ENCODE results near the gene BBS10. TPM values are rescaled to one million over a fixed set of nuclear protein-coding genes. Genes with fewer than 3 reads are reported as not detected.

The BBS10 gene
- total and polyA plus RNA-seq, 2 donors from 2014 or later, result 5.1 to 10.9 TPM

DNA sequence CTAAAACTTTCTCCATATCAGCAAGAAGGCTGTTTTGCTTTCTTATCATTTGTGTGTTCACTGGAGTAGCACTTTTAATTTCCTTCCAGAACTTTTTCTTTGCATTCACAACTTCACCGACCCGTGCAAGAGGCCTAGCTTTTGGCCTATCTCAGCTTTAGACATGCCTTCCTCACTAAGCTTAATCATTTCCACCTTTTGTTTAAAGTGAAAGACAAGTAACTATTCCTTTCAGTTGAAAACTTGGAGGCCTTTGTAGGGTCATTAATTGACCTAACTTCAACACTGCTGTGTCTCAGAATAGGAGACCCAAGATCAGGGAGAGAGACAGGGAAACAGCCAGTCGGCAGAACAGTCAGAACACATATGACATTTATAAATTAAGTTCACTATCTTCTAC, 39.3 kb downstream of the BBS10 start:
- no peaks in the 10 kb centered on the region for H3K9me3 ChIP-seq (ENCODE audit: control insufficient read depth in 2 of 3, insufficient read depth in 1 of 3, low read length in 3 of 3)
- H3K4me1 ChIP-seq (ENCODE audit: control insufficient read depth in 2 of 3, insufficient read depth in 2 of 3, low read depth in 1 of 3, low read length in 3 of 3), result no peaks in the 10 kb centered on the region
- no peak overlapping the region for H3K27ac ChIP-seq (ENCODE audit: low read depth in 2 of 2, low read length in 2 of 2)
- H3K27me3 ChIP-seq (ENCODE audit: control insufficient read depth, insufficient read depth, low read length), result no peaks in the 10 kb centered on the region
- H3K36me3 ChIP-seq (ENCODE audit: control insufficient read depth in 2 of 3, insufficient read depth in 3 of 3, low read length in 3 of 3), result no peaks in the 10 kb centered on the region
- H3K4me3 ChIP-seq (ENCODE audit: low read length in 3 of 3), result no peak overlapping the region
- intact Hi-C loops (cut with DNase I), result no loop called here
- DNase-seq, result peak in 2 of 5 donors; percentile 4
- TF ChIP-seq CTCF (IDR thresholded peaks at IDR 0.05; ENCODE audit: borderline replicate concordance, extremely low read depth, insufficient read depth), result no peak
- H3K9ac ChIP-seq (ENCODE audit: low read length in 3 of 3), result no peak overlapping the region
- FAIRE-seq, result no peak

- no peaks in the 10 kb centered on the region for H3K27me3 ChIP-seq (ENCODE audit: control insufficient read depth, insufficient read depth, low read length)
- intact Hi-C loops (cut with DNase I), result no loop called here
- no peak for TF ChIP-seq CTCF (IDR thresholded peaks at IDR 0.05; ENCODE audit: borderline replicate concordance, extremely low read depth, insufficient read depth)
- DNase-seq, result no peak
- no peak overlapping the region for H3K4me3 ChIP-seq (ENCODE audit: low read length in 3 of 3)
- FAIRE-seq, result no peak
- no peaks in the 10 kb centered on the region for H3K9me3 ChIP-seq (ENCODE audit: control insufficient read depth in 2 of 3, insufficient read depth in 1 of 3, low read length in 3 of 3)
- H3K9ac ChIP-seq (ENCODE audit: low read length in 3 of 3), result no peak overlapping the region
- H3K4me1 ChIP-seq (ENCODE audit: control insufficient read depth in 2 of 3, insufficient read depth in 2 of 3, low read depth in 1 of 3, low read length in 3 of 3), result no peaks in the 10 kb centered on the region
- no peaks in the 10 kb centered on the region for H3K36me3 ChIP-seq (ENCODE audit: control insufficient read depth in 2 of 3, insufficient read depth in 3 of 3, low read length in 3 of 3)
- H3K27ac ChIP-seq (ENCODE audit: low read depth in 2 of 2, low read length in 2 of 2), result no peak overlapping the region
Observed at GRCh38 chr12:76307083-76307482, 41.1 kb downstream of the BBS10 start.

GRCh38 chr12:76303989-76304460, 44.2 kb downstream of the BBS10 start:
- H3K27ac ChIP-seq (ENCODE audit: low read depth in 2 of 2, low read length in 2 of 2), result no peak overlapping the region
- H3K9me3 ChIP-seq (ENCODE audit: control insufficient read depth in 2 of 3, insufficient read depth in 1 of 3, low read length in 3 of 3), result no peaks in the 10 kb centered on the region
- no peaks in the 10 kb centered on the region for H3K27me3 ChIP-seq (ENCODE audit: control insufficient read depth, insufficient read depth, low read length)
- no peak for TF ChIP-seq CTCF (IDR thresholded peaks at IDR 0.05; ENCODE audit: borderline replicate concordance, extremely low read depth, insufficient read depth)
- DNase-seq (no peak), FAIRE-seq (no peak)
- no peak overlapping the region for H3K9ac ChIP-seq (ENCODE audit: low read length in 3 of 3)
- H3K4me1 ChIP-seq (ENCODE audit: control insufficient read depth in 2 of 3, insufficient read depth in 2 of 3, low read depth in 1 of 3, low read length in 3 of 3), result no peaks in the 10 kb centered on the region
- intact Hi-C loops (cut with DNase I), result no loop called here
- H3K4me3 ChIP-seq (ENCODE audit: low read length in 3 of 3), result no peak overlapping the region
- H3K36me3 ChIP-seq (ENCODE audit: control insufficient read depth in 2 of 3, insufficient read depth in 3 of 3, low read length in 3 of 3), result no peaks in the 10 kb centered on the region

DNA sequence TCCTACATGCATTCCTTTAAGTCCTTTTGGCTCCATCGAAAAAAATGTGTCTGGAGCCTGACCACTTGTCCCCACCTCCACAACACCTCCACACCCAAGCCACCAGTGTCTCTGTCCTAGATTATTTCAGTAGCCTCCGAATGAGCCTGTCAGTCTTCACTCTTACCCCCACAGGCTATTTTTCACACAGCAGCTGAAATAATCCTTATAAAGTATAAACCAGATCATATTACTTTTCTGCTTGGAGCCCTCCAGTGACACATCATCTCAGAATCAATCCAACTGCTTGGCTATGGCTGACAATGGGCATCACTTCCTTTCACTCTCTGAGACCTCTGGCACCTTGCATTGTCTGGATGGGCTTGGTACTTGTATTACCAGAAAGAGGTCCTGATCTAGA, 44.9 kb downstream of the BBS10 start:
- DNase-seq (no peak), FAIRE-seq (no peak)
- no peak for TF ChIP-seq CTCF (IDR thresholded peaks at IDR 0.05; ENCODE audit: borderline replicate concordance, extremely low read depth, insufficient read depth)
- Histone ChIP-seq H3K27me3 (ENCODE audit: control insufficient read depth, insufficient read depth, low read length) (no peaks in the 10 kb centered on the region), H3K4me3 (ENCODE audit: low read length in 3 of 3) (no peak overlapping the region), H3K36me3 (ENCODE audit: control insufficient read depth in 2 of 3, insufficient read depth in 3 of 3, low read length in 3 of 3) (no peaks in the 10 kb centered on the region), H3K27ac (ENCODE audit: low read depth in 2 of 2, low read length in 2 of 2) (no peak overlapping the region), H3K9me3 (ENCODE audit: control insufficient read depth in 2 of 3, insufficient read depth in 1 of 3, low read length in 3 of 3) (no peaks in the 10 kb centered on the region), H3K9ac (ENCODE audit: low read length in 3 of 3) (no peak overlapping the region), H3K4me1 (ENCODE audit: control insufficient read depth in 2 of 3, insufficient read depth in 2 of 3, low read depth in 1 of 3, low read length in 3 of 3) (no peaks in the 10 kb centered on the region)
- intact Hi-C loops (cut with DNase I), result no loop called here
